ENCODE results near the gene MRPS6. TPM values are rescaled to one million over a fixed set of nuclear protein-coding genes. Genes with fewer than 3 reads are reported as not detected.

MRPS6 gene
- total and polyA plus RNA-seq, 10 of the 15 experiments (the other 5 are each of a cell fraction or from before 2014, with no cell fraction given) = 32.5 to 232 (median 90.3) TPM

DNA sequence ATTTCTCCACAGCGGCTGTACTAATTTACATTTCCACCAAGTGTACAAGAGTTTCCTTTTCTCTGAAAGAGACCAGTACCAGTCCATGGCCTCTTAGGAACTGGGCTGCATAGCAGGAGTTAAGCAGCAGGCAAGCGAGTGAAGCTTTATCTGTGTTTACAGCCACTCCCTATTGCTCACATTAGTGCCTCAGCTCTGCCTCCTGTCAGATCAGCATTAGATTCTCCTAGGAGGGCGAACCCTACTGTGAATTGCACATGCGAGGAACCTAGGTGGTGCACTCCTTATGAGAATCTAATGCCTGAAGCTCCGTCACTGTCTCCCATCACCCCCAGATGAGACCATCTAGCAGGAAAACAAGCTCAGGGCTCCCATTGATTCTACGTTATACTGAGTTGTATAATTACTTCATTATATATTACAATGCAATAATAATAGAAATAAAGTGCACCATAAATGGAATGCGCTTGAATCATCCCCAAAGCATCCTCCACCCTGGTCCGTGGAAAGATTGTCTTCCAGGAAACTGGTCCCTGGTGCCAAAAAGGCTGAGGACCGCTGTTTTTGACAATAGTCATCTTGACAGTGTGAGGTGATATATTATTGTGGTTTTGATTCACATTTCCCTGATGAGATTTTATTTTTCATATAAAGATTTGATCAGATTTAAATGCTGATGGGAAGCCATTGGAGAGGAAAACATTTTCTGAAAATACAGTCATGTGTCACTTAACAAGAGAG, 45.5 kb upstream of the MRPS6 start:
- no peaks in the 10 kb centered on the region for H3K79me2 ChIP-seq (ENCODE audit: control insufficient read depth, insufficient read depth, low read length)
- no peaks in the 10 kb centered on the region for H3K27me3 ChIP-seq (replicated peaks in 1 of 2; ENCODE audit: control insufficient read depth in 2 of 2, insufficient read depth in 2 of 2, low read length in 1 of 2)
- no peak overlapping the region for H3K9ac ChIP-seq (ENCODE audit: control insufficient read depth, insufficient read depth, low read length)
- H3K4me3 ChIP-seq = no peak overlapping the region
- no peak overlapping the region for H2AFZ ChIP-seq (ENCODE audit: control insufficient read depth, low read depth, low read length)
- peaks cover 19% of the 10 kb centered on the region for H3K4me1 ChIP-seq (ENCODE audit: control insufficient read depth, insufficient read depth, low read length)
- no peaks in the 10 kb centered on the region for H3K9me3 ChIP-seq (replicated peaks; ENCODE audit: control insufficient read depth, insufficient read depth, low read length)
- ChIA-PET CTCF (interaction anchor here (1.0 kb wide), 1 partner anchor 74 kb away, joined by 3 read pairs; no protein-coding TSS in a partner anchor), RAD21 (ENCODE audit: unreplicated experiment) (no interaction called here), POLR2A (no interaction called here), SMC1A (ENCODE audit: uncharacterized antibody, unreplicated experiment) (no interaction called here)
- no peaks in the 10 kb centered on the region for H3K36me3 ChIP-seq (ENCODE audit: control insufficient read depth in 2 of 2, insufficient read depth in 2 of 2, low read length in 1 of 2)
- TF ChIP-seq RCOR1 (conservative IDR thresholded peaks at IDR 0.05; ENCODE audit: low read depth, low read length) (no peak), CHD1 (IDR thresholded peaks at IDR 0.05; ENCODE audit: low read depth, low read length) (no peak), FOXM1 (IDR thresholded peaks at IDR 0.05; ENCODE audit: low read depth, low read length) (no peak)
- TF ChIP-seq, protein P1, sequence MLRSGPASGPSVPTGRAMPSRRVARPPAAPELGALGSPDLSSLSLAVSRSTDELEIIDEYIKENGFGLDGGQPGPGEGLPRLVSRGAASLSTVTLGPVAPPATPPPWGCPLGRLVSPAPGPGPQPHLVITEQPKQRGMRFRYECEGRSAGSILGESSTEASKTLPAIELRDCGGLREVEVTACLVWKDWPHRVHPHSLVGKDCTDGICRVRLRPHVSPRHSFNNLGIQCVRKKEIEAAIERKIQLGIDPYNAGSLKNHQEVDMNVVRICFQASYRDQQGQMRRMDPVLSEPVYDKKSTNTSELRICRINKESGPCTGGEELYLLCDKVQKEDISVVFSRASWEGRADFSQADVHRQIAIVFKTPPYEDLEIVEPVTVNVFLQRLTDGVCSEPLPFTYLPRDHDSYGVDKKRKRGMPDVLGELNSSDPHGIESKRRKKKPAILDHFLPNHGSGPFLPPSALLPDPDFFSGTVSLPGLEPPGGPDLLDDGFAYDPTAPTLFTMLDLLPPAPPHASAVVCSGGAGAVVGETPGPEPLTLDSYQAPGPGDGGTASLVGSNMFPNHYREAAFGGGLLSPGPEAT (IDR thresholded peaks at IDR 0.05; ENCODE audit: low read depth) = no peak
- TF ChIP-seq, protein P2, sequence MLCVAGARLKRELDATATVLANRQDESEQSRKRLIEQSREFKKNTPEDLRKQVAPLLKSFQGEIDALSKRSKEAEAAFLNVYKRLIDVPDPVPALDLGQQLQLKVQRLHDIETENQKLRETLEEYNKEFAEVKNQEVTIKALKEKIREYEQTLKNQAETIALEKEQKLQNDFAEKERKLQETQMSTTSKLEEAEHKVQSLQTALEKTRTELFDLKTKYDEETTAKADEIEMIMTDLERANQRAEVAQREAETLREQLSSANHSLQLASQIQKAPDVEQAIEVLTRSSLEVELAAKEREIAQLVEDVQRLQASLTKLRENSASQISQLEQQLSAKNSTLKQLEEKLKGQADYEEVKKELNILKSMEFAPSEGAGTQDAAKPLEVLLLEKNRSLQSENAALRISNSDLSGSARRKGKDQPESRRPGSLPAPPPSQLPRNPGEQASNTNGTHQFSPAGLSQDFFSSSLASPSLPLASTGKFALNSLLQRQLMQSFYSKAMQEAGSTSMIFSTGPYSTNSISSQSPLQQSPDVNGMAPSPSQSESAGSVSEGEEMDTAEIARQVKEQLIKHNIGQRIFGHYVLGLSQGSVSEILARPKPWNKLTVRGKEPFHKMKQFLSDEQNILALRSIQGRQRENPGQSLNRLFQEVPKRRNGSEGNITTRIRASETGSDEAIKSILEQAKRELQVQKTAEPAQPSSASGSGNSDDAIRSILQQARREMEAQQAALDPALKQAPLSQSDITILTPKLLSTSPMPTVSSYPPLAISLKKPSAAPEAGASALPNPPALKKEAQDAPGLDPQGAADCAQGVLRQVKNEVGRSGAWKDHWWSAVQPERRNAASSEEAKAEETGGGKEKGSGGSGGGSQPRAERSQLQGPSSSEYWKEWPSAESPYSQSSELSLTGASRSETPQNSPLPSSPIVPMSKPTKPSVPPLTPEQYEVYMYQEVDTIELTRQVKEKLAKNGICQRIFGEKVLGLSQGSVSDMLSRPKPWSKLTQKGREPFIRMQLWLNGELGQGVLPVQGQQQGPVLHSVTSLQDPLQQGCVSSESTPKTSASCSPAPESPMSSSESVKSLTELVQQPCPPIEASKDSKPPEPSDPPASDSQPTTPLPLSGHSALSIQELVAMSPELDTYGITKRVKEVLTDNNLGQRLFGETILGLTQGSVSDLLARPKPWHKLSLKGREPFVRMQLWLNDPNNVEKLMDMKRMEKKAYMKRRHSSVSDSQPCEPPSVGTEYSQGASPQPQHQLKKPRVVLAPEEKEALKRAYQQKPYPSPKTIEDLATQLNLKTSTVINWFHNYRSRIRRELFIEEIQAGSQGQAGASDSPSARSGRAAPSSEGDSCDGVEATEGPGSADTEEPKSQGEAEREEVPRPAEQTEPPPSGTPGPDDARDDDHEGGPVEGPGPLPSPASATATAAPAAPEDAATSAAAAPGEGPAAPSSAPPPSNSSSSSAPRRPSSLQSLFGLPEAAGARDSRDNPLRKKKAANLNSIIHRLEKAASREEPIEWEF (IDR thresholded peaks at IDR 0.05; ENCODE audit: insufficient replicate concordance, low read depth, low read length) = no peak
- TF ChIP-seq, protein P3, sequence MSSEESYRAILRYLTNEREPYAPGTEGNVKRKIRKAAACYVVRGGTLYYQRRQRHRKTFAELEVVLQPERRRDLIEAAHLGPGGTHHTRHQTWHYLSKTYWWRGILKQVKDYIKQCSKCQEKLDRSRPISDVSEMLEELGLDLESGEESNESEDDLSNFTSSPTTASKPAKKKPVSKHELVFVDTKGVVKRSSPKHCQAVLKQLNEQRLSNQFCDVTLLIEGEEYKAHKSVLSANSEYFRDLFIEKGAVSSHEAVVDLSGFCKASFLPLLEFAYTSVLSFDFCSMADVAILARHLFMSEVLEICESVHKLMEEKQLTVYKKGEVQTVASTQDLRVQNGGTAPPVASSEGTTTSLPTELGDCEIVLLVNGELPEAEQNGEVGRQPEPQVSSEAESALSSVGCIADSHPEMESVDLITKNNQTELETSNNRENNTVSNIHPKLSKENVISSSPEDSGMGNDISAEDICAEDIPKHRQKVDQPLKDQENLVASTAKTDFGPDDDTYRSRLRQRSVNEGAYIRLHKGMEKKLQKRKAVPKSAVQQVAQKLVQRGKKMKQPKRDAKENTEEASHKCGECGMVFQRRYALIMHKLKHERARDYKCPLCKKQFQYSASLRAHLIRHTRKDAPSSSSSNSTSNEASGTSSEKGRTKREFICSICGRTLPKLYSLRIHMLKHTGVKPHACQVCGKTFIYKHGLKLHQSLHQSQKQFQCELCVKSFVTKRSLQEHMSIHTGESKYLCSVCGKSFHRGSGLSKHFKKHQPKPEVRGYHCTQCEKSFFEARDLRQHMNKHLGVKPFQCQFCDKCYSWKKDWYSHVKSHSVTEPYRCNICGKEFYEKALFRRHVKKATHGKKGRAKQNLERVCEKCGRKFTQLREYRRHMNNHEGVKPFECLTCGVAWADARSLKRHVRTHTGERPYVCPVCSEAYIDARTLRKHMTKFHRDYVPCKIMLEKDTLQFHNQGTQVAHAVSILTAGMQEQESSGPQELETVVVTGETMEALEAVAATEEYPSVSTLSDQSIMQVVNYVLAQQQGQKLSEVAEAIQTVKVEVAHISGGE (CRISPR knock-in tag; IDR thresholded peaks at IDR 0.05) = no peak
- TF ChIP-seq, protein P4, sequence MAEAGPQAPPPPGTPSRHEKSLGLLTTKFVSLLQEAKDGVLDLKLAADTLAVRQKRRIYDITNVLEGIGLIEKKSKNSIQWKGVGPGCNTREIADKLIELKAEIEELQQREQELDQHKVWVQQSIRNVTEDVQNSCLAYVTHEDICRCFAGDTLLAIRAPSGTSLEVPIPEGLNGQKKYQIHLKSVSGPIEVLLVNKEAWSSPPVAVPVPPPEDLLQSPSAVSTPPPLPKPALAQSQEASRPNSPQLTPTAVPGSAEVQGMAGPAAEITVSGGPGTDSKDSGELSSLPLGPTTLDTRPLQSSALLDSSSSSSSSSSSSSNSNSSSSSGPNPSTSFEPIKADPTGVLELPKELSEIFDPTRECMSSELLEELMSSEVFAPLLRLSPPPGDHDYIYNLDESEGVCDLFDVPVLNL (IDR thresholded peaks at IDR 0.05; ENCODE audit: low read depth, low read length) = no peak
- in situ Hi-C loops (cut with MboI) = no loop called here
- H4K20me1 ChIP-seq (ENCODE audit: control insufficient read depth, insufficient read depth) = no peaks in the 10 kb centered on the region
- no peak for ATAC-seq
- BruUV-seq (replicated peaks) = no TSS peak
- 77% methylated on average over 9 of the region's 9 CpGs for WGBS (ENCODE audit: insufficient coverage, insufficient replicate concordance, low lambda C conversion rate, missing lambda C conversion rate)
- no peak for FAIRE-seq
- intact Hi-C loops (cut with micrococcal nuclease; ENCODE audit: unreplicated experiment) = no loop called here
- H3K4me2 ChIP-seq (ENCODE audit: control insufficient read depth, insufficient read depth) = no peak overlapping the region
- DNase-seq (ENCODE audit: low read depth, low spot score) = no peak
- H3K27ac ChIP-seq (ENCODE audit: control insufficient read depth, insufficient read depth) = no peak overlapping the region

Measured in GM12878 (cell line).